GM21515 (cell line): ENCODE data around the gene GSK3A.

Source experiments
- ATAC-seq: cut with Tn5 transposase; IDR thresholded peaks from one replicate; pipeline ENCODE4 v1.9.1; 2021; ENCODE audit not compliant: unreplicated experiment

GSK3A gene

DNA sequence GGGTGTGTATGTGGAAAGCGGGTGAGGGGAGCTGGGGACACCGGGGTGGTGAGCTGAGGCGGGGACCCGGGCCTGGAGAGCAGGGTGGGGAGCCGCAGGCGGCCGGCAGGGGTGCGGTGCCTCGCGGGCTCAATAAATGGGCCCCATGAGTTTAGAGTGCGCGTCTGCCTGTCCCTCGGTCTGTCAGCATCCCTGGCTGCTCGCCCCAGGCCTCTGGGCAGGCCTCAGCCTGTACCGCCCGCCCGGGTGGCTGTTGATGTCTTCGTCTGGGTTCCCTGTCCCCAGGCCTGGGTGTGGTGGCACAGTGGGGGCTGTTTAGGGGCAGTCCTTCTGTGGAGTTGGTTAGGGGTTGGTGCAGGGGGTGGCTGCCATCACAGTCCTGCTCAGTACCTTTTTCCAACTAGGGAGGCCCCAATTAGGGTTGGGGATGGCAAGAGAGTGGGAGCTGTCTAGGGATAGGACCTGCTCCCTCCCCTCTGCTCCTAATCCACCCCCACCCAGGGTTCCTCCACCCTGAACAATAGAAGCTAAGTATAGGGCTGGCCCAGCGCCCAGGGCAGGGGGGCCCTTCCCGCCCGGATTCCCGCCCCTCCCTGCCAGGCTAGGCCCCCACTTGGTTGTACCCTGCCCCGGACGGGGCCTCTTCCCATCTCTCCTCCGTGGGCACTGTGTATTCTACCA, 38.9 kb upstream of the GSK3A start:
- ATAC-seq: no peak

DNA sequence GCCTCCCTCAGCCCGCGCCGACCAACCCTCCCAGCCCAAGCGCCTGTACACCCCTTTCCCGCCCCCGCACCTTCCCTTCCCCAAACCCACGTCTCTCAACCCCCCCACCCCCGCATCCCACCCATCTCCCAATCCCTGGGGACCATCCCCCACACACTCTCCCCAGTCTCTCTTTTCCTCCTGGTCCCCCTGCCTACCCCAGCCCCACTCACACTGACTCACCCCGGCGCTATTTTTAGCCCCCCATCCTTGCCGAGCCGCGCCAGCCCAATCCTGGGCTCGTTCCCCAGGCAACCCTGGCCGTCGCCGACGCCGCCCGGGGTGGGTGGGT, 38.4 kb upstream of the GSK3A start:
- ATAC-seq: no peak

DNA sequence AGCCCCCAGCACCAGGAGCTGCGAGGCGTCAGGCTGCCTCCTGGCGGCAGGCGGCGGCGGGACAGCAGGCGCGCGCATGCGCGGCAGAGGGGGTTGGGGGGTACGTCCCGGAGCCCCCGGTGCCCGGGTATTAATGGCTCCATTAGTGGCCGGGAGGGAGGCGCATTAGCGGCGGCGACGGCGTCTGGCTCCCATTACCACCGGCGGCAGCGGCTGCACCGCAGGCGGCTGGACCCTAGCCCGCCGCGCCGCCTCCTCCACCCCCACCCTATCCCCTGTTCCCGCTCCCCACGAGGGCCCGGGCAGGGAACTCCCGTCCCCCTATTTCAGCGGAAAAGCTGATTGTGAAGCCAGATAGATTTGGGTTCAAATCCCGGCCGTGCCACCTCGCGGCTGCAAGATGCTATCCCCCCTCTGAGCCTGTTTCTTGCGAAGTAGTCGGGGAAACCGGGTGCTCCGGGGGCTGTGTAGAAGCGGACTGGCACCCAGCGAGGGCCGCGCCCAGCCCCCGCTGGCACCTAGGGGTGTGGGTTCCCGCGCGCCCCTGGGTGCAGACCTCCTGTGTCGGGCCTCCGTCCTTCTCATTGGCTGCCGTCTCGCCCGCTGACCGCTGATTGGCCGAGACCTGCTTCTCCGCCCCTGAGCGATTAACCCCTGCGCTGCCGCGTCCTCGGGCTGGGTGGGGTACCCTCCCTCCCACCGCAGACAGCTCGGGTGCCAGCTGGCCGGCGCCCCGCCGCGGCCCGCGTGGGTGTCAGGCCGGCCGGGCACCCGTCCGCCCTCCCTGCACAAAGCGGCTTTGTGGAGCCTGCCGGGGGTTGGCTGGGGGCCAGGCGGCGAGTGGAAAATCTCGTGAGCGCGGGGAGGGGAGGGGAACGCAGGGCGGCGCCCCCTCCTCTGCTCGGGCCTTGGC, 37.8 kb upstream of the GSK3A start:
- no peak for ATAC-seq

DNA sequence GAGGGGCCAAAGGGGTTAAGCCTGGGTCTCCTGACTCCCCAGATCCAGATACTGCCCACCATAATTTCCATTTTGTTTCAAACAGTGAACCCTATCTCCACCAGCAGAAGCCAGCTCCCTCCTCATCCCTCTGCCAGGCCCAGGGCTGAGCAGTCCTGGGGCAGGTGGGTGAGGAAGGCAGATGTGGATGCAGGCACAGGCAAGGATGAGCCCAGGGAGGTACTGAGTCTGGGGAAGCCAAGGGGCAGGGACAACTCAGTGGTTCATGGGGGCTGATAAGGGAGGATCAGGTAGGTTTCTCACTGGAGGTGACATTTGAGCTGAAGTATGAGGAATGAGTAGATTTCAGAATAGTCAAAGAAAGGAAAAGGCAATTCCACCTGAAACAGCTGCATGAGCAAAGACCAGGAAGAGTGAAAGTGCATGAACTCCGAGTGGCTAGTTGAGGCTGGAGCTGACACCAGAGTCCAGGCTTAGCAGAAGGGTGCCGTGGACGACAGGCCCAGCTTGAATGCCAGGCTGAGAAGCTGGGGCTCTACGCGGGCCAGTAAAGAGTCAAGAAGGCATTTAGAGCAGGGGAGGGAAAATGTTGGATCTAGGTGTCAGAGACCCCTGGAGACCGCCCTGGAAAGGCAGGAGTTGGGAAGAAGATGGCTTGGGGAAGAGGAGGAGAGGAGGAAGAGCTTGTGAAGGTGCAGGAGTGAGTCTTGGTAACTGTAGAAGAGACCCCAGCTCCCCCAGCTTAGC, 36.9 kb upstream of the GSK3A start:
- no peak for ATAC-seq

DNA sequence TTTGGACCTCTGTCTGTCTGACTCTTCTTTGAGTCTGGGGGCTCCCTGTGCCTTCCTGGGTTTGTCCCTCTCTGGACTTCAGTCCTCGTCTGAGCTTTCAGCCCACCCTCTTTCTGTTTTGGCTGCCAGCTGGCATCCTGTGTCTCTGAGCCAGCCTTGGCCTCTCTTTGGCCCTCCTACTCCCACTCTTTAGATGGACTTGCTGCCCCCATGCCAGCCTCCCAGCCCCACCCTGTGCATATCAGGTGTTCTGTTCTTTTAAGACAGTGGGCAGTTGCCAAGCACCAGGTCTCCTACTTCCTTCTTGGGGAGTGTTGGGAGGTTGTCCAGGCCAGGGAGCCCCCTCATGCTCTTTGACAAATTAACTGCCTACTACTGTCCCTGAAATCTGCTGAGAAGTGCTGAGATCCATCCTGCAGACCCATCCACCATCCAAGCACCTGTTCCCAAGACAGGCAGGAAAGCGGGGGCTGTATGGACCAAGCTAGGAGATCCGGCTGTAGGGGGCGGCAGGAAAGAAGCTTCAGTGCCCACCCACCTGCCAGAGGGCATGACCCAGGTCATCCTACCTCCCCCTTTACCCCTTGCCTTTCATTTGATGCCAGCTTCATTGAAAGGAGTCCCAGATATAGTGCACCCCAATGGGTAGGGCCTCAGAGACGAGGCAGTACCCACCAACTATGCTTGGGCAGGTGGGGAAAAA, 36.2 kb upstream of the GSK3A start:
- ATAC-seq: no peak

DNA sequence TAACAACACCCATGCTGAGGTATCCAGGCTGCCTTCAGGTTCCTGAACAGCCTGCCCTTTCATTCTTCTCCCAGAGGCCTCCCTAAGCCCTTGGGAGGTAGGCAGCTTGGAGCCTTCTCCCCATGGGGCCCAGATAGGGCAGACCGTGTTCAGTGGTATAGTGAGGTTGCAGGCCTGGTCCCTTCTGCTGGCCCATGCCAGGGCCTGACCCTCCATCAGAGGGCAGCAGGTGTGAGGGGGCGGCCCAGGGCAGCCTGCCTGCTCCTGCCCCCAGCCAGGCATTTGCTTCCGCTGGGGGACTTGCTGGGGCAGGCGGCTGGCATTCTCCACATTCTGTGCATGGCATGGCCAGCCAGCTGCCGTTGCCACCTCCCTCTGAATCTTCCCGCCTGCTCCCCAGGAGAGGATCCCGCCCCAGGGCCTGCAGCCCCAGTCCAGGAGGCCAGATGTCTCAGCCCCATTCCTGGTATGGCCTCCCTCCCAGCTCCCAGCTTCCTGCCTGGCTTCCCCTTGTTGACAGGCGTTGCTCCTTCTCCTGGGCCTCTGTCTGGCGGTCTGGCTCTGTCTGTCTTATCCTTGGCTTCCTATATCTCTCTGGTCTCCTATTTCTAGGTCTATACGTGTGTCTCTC, 35.5 kb upstream of the GSK3A start:
- ATAC-seq: no peak

DNA sequence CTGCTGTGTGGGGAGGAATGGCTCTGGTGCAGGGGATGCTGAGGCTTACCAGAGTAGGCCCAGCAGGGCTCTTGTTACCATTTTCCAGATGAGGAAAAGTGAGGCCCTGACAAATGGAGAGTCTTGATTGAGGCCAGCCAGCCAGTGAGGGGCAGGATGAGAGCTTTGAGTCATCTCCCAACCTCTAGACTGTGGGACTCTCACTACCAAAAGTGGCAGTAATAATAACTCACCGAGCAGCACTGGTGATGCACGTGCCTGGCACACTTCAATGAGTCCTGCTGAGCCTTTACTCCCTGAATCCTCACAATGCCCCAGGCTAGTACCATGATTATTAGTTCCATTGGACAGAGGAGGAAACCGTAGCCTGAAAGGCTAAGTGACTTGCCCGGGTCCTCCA, 34.4 kb upstream of the GSK3A start:
- ATAC-seq: no peak

DNA sequence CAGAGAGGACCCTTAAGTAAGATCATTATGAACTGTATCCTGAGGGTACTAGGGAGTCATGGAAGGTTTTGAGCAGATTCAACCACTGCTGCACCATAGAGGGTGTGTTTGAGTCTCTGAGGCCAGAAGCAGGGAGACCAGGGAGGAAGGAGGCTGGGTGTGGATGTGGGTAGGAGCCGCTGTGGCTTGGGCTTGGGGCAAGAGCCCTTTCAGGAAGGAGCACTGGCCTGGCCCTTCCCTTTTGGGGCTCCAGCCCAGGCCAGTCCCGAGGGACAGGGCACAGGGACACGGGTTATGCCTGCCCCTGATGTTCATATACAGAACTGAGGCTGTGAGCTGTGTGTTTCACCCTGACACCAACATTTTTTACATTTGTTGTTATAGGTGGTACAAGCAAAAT, 33.9 kb upstream of the GSK3A start:
- ATAC-seq: no peak

DNA sequence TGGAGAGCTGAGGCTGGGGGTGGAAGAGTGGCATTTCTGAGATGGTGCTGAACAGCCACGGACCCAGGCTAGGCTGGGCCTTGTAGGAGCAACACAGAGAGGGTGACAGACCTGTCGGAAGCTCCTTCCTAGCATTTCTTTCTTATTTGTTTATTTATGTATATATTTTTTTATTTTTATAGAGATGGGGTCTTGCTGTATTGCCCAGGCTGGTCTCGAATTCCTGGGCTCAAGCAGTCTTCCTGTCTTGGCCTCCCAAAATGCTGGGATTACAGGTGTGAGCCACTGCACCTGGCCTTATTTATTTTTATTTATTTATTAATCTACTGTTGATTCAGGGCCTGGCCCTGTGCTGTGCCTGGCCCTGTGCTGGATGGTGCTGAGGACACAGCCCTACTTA, 33.1 kb upstream of the GSK3A start:
- ATAC-seq: no peak

DNA sequence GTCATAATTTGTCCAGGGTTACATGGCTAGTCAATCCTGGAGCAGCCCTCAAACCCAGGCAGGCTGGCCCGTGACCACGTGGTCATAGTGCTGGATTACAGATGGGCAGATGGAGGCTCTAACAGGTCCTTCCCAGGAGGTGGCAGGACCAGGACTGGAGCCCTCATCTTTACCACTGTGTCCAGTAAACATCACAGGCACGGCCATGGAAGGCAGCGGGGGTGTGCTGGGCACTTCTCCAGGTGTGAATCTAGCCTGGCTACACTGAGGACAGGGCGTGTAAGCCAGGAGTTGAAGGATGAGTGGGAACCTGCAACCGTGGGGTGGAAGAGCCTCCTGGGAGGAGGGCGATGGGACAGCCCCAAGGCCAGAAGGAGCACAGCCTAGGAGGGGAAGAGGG, 32.7 kb upstream of the GSK3A start:
- no peak for ATAC-seq

DNA sequence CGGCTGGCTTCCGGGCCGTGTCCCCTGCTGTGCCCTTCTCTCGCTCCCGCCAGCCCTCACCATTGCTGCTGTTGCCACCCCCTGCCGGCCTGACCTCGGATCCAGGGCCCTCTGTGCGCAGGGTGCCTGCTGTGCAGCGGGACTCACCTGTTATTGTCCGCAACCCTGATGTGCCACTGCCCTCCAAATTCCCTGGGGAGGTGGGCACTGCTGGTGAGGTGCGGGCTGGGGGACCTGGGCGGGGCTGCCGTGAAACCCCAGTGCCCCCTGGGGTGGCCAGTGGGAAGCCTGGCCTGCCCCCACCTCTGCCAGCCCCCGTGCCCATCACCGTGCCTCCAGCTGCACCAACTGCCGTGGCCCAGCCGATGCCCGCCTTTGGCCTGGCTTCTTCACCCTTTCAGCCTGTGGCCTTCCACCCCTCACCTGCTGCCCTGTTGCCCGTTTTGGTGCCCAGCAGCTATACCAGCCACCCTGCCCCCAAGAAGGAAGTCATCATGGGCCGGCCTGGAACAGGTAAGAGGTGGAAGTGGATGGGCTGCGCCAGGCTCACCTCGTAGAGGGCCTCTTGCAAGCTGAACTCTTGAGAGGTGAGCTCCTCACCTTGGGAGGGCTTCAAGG, 31.8 kb upstream of the GSK3A start:
- ATAC-seq: no peak

DNA sequence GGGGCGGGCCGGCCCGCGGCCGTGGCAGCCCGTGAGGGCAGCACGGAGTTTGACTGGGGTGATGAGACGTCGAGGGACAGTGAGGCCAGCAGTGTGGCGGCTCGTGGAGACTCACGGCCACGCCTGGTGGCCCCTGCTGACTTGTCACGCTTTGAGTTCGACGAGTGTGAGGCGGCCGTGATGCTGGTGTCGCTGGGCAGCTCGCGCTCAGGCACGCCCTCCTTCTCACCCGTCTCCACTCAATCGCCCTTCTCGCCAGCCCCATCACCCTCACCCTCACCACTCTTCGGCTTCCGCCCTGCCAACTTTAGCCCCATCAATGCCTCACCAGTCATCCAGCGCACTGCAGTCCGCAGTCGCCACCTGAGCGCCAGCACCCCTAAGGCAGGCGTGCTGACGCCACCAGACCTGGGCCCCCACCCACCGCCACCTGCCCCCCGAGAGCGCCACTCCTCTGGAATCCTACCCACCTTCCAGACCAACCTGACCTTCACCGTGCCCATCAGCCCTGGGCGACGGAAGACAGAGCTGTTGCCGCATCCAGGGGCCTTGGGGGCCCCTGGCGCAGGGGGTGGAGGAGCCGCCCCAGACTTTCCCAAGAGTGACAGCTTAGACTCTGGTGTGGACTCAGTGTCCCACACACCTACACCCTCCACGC, 31.1 kb upstream of the GSK3A start:
- no peak for ATAC-seq

DNA sequence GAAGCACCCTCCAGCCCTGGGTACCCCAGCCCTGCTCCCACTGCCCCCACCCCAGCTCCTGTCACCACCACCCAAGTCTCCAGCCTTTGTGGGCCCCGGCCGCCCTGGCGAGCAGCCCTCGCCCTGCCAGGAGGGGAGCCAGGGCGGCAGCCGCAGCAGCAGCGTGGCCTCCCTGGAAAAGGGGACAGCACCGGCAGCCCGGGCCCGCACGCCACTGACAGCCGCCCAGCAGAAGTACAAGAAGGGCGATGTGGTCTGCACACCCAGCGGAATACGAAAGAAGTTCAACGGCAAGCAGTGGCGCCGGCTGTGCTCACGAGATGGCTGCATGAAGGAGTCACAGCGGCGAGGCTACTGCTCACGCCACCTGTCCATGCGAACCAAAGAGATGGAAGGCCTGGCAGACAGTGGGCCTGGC, 30.6 kb upstream of the GSK3A start:
- ATAC-seq: no peak

DNA sequence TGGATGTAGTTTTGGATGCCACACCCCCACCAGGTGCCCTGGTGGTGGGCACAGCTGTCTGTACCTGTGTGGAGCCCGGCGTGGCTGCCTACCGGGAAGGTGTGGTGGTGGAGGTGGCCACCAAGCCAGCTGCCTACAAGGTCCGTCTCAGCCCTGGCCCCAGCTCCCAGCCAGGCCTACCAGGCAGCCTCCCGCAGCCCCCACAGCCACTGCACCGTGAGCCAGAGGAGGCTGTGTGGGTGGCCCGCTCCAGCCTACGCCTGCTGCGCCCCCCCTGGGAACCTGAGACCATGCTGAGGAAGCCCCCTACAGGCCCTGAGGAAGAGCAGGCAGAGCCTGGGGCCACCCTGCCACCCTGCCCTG, 30.1 kb upstream of the GSK3A start:
- no peak for ATAC-seq

DNA sequence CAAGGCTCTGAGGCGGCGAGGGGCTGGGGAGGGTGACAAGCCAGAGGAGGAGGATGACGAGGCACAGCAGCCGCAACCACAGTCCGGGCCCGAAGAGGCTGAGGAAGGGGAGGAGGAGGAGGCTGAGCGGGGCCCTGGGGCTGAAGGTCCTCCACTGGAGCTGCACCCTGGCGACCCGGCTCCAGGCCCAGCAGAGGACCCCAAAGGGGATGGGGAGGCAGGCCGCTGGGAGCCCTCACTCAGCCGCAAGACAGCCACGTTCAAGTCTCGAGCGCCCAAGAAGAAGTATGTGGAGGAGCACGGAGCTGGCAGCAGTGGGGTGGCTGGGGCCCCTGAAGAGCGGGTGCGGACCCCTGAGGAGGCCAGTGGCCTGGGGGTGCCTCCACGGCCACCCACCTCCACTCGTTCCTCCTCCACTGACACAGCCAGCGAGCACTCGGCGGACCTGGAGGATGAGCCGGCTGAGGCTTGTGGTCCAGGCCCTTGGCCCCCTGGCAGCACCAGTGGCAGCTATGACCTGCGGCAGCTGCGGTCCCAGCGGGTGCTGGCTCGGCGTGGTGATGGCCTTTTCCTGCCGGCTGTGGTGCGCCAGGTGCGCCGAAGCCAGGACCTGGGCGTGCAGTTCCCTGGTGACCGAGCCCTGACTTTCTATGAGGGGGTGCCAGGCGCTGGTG, 29.6 kb upstream of the GSK3A start:
- ATAC-seq: no peak

DNA sequence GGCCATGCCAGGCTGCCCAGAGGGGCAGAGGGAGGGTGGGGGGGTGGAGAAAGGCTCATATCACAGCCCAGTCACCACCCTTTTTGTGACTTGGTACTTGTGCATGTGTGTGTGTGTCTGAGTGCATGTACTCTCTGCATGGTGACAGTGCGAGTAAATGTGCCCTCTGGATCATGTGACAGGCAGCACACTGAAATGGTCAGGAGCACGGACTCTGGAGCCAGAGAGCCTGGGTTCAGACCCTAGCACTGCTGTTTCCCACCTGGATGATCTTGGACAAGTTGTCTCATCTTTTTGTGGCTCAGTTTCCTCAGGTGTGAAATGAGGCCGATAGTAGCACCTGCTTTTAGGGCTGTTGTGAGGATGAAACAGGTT, 28.6 kb upstream of the GSK3A start:
- no peak for ATAC-seq

DNA sequence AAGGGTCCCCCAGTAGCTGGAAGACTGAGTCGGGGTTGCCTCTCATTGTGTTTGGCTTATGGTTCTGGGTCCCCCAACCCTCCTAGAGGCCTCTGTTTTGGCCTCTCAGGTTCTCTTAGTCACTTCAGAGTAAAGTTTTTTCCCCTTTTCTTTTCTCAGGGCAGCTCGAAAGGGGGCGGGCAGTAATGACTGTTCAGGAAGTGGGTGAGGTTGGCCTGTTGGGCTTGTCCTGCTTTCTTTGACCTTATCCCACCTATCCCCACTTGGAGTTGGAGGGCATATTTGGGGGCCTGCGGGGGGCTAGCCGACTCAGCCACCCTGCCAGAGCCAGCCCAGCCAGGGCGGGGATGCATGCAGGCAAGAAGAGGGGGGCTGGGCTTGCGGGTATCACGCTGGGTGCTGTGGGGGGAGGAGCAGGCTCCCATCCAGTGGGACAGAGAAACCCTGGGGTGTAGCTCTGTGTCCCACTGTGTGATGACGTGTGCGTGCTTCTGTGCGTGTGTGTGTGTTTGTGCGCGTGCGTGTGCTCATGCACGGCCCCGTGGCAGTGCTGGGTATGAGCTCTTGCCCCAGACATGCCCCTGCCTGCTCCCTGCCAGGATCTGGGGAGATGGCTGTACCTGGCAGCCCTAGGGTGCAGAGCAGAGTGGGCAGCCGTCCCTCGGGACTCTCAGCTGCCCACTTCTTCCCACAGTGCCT, 28.1 kb upstream of the GSK3A start:
- no peak for ATAC-seq

DNA sequence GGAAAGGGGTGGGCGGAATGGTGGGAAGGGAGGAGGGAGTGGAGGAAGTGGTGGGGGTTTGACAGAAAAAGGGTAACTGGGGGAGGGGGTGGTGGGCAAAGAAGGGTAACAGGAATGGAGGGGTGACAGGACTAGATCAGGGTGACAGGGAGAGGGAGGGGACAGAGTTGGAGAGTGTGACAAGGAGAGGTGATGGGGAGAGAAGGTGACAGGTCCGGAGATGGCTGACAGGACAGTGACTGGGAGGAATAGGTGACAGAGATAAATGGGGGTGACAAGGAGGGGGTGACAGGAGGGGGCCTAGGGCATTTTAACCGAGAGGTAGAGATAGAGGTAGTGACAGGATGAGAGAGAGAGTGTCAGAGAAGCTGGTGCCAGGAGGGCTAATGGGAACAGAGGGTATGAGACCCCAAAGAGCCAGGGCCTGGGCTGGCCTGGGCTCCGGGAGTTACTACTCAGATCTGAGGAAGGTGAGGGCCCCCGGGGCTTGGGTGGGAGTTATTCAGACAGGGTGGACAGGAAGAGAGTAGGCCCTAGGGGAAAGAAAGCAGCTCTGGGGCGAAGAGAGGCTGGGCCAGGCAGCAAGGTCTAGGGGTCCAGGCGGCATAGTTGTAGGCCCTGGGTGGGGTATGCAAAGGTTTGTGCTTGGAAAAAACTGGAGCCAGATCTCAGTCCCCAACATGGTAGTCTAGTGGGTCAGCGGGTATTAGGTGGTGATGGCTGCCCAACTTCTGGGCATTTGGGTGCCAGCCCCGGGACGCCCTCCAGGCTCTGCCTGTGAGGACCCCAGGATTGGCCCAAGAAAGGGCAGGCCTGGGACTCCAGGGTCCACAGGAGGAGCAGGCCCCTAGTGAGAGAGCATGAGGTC, 27.3 kb upstream of the GSK3A start:
- no peak for ATAC-seq
